Activated CD8-positive, alpha-beta memory T cell treated with anti-CD3 and anti-CD28 coated beads, Interleukin-2, amount 50 U/mL, for 1 hour (primary cell): Measurements from ENCODE around the gene LRIG2.

Experiments used
- DNase-seq: peaks from one replicate; pipeline ENCODE4 v3.0.0-alpha.2; 2020; ENCODE audit errors: extremely low read depth

LRIG2 gene

DNA sequence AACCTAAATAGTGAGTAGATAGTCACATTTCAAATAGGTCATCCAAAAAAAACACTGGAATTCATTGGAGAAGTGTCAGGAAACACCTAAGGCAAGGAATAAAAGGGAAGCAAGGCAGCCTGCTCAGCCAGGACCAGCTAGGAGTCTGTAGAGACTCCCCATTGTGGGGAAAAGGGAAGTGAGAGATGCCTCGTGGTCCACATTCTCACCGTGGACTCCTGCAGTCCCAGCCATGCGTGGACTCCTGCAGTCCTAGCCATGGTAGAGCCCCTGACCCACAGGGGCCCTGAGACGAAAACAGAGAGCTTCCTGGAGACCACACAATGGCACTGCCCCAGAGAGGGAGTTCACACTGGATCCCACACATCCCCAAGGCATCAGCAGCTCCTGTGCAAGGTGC lies 97.5 kb downstream of the LRIG2 start:
- no peak for DNase-seq

DNA sequence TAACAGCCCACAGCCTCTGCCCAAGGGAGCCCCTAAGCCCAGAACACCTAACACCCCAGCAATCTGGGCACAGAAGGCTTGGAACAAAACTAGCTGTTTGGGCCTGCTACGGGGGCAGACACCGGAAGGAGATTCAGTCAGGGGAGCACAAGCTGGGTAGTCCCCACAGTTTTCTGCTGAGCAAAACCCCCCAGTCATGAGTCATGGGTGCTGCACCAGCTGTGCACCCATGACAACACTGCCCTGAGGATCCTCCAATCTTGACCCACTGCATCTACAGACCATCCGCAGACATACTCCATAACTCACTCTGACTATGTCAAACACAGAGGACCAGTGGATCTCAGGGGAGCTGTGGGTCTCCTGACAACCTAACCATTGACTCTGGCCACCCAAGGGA lies 105.1 kb downstream of the LRIG2 start:
- DNase-seq: no peak

DNA sequence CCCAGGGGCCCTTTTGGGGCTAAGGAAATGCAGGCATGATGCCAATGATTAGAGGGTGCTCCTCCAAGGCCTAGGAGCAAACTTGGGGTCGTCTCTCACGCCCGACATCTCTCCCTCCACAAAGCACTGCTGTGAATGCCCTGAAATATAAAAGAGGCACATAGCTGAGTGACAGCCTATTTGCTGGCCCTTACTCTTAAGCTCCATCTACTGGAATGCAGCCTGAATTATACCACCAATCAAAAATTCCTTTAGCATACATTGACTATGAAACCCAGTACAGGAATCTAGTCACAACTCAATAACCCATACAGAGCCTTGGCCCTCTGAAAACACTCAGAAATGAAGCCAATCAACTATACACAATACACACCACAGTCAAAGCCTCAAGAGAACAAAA lies 105.5 kb downstream of the LRIG2 start:
- DNase-seq: no peak
